GM21360 (cell line): Measurements from ENCODE around the gene SYNCRIP.
"Not testable (repeated sequence)": the region's sequence is repeated elsewhere in the genome, so short reads cannot be mapped to it uniquely, and the experiment has no call there.

Source experiments
- ATAC-seq: cut with Tn5 transposase; IDR thresholded peaks from one replicate; pipeline ENCODE4 v1.9.1; 2021; ENCODE audit warnings: mild to moderate bottlenecking, moderate library complexity; ENCODE audit not compliant: unreplicated experiment

Gene SYNCRIP

DNA sequence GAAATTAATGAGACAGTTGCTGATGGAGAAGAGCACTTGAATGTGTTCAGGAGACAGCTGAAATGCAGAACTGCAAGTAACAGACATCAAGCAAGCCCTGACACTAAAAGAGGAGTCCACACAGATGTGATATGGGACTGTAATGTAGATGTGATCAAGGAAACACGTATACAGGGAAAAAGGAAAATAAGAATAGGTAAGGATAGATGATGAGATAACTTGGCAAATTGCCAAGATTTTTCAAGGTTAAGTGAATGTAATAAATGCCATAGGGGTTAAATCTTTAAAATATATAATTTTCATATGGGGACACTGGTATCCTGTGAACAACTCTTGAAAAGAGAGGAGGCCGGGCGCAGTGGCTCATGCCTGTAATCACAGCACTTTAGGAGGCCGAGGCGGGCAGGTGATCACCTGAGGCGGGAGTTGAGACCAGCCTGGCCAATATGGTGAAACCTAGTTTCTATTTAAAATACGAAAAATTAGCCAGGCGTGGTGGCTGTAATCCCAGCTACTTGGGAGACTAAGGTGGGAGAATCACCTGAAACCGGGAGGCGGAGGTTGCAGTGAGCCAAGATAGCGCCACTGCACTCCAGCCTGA, 41.9 kb downstream of the SYNCRIP start:
- ATAC-seq, result no peak

DNA sequence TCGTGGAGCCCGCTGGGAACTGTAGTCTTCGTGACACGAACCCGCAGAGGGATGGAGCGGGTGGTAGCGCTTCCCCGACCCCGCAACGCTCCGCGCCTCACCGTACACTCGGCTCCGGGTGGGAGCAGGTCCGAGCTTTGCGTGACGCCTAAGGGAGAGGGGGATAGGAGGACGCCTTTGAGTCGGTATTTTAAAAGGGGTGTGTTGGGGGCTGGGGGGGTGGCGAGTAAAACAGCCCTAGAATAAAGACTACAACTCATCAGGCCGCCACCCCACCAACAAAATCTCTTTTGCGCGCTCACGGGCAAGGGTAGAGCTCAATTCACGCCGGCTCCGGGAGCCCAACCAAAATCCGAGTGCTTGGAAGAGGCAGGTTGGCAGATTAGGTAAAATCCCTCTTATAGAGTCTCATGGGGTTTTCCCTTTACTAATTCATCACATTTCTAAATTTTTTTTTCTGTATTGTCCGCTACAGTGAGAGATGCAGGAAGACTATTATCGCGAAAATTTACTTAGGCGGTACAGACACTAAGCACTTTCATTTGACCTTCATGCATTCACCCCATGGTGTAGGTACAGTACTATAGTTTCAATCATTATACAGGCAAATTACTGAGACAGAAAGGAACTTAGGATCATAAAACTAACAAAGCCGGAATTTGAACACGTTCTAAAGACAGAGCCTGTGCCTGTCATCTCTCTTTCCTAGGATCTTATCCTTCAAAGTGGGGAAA, 48.3 kb downstream of the SYNCRIP start:
- ATAC-seq, result peak; percentile 8

DNA sequence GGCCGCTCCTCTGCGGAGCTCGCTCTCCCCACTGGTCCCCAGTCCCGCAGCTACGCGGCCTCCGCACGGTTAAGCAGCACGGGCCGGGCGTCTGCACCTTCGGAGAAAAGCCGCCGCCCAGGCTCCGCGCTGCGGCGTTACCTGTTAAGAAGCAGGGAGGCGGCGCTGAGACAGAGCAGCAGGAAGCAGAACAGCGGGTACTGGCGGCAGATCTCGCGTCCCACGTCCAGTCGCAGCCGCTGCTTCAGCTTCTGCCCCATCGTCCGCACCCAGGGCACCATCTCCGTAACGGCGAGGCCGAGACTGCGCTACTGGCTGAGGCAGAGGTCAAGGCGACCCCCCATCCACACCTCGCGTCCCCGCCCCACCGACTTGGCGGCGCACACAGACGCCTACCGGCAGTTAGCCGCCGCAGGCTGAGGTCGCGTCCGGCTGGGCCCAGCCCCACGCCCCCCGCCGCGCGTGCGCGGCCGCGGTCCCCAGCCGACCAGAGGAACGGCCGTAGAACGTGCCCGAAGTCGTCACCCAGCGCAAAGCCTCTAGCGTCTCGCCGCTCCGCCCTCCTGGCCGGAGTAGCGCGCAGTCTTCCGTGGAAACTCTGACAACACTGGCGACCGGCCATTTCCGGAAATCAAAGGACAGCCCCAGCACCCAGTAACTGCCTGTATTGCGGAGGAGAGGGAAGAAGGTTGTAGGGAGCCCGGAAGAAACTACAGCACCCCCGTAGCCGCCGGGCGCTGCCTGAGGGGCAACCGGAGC, 49.1 kb downstream of the SYNCRIP start, which contains the start of gene SNX14:
TSS of gene SNX14 (minus strand) at position 421 of the 759 bp plus-strand sequence. CDS start at position 281, 140 bp downstream.
- peak; percentile 87 for ATAC-seq

DNA sequence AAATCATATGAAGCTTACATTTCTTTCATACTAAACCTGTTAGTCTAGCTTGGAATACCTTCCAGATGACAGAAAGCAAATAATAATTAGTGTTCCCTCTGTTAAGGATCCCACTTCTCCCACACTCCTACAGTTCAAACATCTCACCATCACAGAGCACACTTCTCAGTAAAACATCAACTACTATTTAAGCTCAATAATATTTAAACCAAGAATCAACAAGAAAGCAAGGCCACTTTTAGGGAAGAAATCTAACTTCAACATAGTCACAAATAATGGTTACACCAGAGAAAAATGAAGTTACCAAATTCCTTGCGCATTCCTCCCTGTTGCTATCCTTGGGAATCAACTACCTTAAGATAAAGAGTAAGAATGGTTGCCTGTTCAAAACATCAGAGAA, 50.7 kb downstream of the SYNCRIP start:
- ATAC-seq, result no peak

DNA sequence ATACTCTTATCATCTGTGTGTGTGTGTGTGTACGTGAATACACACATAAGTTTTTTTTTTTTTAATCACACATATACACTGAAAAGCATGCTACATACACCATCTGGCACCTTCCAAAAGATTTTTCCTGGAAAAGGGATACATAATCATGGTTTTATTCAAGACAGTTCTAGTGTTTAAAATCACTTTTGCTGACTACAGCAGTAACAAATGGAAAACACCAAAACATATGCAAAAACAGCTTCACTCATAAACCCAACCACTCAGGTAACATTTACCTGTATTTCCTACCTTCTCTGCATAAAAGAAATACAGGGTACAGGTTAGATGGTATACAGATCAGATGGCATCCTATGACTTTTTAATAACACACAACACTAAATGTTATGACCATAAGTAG, 51.5 kb downstream of the SYNCRIP start:
- ATAC-seq, result no peak

DNA sequence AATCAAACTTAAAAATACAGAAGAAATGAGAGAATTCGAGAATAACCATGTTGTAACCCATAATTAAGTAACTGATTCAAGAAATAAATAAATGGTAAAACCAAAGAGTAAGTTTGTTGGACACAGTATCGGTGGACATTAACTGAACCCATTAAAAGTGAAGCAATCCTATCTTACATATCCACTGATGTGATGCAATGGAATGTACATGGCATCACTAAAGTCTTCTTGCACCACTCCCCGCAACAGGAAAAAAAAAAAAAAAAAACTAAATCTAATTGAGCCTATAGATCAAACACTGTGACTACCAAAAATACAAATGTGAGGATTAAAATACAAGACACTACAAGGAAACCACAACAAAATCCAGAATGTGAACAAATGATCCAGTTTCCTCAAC, 56.9 kb downstream of the SYNCRIP start:
- no peak for ATAC-seq

DNA sequence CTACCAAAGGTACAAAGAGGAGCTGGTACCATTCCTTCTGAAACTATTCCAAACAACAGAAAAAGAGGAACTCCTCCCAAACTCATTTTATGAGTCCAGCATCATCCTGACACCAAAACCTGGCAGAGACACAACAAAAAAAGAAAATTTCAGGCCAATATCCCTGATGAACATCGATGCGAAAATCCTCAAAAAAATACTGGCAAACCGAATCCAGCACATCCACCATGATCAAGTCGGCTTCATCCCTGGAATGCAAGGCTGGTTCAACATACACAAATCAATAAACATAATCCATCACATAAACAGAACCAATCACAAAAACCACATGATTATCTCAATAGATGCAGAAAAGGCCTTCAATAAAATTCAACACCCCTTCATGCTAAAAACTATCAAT, 59.9 kb downstream of the SYNCRIP start:
- not testable (repeated sequence) for ATAC-seq

DNA sequence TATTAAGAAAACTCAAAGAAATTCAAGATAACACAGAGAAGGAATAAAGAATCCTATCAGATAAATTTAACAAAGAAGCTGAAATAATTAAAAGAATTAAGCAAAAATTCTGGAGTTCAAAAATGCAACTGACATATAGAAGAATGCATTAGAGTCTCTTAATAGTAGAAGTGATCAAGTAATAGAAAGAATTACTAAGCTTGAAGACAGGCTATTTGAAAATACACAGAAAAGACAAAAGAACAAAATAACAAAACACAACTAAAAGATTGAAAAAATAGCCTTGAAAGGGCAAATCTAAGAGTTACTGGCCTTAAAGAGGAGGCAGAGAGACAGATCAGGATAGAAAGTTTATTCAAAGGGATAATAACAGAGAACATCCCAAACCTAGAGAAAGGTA, 61.1 kb downstream of the SYNCRIP start:
- no peak for ATAC-seq

DNA sequence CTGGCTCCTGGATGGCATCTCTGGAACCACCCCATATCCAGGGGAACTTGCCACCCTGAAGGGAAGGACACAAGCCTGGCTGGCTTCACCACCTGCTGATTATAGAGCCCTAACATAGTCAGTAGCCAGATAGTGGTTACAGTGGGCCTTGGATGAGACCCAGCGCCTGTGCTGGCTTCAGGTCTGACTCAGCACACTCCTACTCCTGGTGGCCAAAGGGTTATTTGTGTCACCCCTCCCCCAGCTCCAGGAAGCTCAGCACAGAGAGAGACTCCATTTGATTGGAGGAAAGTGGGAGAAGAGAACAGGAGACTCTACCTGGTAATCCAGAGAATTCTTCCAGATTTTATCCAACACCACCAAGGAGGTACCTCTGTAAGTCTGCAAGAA, 61.8 kb downstream of the SYNCRIP start:
- no peak for ATAC-seq

DNA sequence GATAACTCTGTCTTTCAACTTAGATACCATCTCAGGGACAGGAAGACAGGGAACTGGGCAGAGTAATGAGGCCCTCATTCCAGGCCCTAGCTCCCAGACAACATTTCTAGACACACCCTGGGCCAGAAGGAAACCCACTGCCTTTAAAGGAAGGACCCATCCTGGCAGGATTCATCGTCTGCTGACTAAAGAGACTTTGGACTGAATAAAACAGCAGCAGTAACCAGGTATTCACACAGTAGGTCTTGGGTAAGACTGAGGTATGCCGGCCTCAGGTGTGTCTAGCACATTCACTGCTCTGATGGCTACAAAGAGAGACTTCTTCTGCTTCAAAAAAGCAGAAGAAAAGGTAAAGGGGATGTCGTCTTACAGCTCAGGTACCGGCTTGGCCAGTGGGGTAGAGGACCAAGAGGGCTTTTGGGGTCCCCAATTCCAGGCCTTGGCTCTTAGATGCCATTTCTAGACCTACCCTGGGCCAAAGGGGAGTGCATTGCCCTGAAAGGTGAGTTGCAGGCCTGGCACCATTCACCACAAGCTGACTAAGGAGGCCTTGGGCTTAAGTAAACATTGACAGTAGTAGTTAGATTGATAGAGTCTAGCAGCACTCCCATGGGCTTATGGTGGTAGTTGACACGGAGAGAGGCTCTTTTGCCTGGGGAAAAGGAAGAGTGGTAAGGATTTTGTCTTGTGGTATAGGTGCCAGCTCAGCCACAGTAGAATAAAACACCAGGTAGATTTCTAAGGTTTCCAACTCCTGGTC, 62.4 kb downstream of the SYNCRIP start:
- no peak for ATAC-seq

DNA sequence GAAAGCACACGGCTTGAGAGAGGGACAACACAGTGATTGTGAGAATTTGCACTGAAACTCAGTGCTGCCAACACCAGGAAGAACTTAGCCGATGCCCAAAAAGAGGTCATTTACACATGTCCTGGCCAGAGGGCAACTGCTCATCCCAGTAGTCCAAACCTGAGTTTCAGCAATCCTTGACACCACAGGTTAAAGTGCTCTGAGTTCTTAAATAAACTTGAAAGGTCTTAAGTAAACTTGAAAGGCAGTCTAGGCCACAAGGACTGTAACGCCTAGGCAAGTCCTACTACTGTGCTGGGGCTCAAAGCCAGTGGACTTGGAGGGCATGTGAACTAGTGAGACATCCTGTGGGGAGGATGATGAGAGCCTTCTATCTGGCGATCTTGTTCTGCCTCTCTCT, 63.1 kb downstream of the SYNCRIP start:
- ATAC-seq, result no peak

DNA sequence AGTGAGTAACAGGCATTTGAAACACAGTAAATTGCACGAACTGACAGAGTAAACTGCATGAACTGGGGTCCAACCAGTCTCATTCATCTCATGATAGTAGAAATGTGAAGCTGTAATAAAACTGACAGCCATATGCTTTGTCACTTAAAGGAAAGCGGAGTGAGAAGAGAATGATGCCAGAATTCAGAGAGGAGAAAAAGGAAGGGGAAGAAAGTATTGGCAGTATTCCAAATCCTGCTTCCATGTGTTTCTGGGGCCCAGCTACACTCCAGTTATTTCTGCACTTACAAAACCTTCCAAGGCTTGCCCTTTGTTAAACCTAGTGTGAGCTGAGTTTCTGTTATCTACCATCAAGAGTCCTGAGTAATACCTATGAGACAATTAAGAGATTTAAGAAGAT, 66.2 kb downstream of the SYNCRIP start:
- ATAC-seq, result no peak

DNA sequence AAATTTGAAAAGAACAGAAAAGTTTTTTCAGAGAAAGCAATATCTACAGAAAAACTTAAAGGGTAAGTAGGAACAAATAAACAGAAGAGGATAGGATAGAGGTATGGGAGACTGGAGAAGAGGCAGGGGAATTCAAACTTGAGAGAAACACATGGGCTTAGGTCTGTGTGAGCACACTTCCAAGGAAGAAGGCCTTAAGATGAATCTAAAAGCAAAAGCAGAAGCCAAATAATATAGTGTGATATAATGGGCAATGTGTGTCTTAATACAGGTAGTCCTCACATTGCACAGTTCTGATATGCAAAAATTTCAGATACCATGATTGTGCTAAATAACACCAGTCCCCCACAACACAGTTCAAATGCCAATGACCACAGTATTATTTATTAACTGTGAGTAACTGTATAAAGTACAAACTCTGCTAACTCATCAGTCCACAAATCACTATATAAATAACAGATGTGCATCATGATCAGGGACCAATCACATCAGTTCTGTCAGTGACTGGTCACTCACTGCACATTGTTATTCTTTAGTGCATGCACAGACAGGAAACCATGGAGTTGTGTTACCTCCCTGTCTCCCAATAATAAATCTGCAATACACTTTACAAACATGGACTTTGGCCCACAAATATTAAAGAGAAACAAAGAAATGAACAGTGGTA, 67.6 kb downstream of the SYNCRIP start:
- no peak for ATAC-seq

DNA sequence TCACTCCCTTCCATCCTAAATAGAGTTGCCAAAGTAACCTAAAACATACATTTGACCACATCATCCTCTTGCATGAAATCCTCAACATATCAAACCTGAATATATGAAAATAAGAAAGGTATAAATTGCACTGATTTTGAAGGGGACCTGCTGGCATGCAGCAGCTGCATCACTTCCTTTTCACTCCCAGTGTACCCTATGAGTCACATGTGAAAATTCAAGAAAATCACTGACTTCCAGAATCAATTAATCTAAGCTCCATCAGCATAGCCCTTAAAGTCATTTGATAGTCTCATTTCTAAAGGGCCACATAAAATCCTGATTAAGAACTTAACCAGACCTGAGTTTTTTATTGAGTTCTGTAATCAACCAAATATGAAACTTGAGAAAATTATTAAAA, 73.4 kb downstream of the SYNCRIP start:
- ATAC-seq, result no peak

DNA sequence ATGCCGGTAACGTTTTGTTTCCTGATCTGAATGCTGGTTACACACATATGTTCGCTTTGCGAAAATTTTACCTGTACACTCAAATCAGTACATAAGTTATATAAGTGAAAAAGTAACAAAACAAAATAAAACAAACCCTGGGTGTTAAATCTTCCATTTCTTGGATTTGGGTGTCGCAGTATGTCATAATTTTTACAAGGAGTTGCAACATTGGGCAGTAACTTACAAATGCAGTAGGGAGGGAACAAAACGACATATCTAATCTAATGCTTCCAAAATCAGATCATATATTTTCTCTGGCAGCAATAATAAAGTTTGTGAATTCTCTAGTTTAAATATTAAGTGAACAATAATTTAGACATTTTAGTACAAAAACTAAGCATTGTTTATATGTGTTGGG, 74.3 kb downstream of the SYNCRIP start:
- no peak for ATAC-seq

DNA sequence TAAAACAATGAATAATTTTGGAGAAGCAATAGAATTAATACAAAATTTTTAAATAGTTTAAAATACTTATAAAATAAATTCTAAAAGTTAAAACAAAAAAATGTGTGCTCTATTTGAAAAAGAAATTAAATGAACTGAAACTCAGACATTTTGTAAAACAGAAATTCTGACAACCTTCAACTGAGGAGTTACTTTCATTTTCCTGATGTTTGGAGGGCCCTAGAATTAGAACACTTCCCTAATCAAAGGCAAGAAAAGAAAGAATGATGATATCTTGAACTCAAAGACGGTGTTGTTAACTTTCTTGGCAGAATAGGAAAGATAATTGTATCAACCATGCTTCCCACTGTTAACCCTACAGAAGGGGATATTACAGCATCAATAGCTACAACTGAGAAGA, 77.0 kb downstream of the SYNCRIP start:
- ATAC-seq, result no peak

DNA sequence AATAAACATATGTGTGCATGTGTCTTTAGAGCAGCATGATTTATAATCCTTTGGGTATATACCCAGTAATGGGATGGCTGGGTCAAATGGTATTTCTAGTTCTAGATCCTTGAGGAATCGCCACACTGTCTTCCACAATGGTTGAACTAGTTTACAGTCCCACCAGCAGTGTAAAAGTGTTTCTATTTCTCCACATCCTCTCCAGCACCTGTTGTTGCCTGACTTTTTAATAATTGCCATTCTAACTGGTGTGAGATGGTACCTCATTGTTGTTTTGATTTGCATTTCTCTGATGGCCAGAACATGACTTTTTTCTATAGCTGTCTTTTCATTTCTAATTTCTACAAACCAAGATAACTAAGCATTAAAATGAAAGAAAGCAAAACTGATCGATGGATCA, 78.5 kb downstream of the SYNCRIP start:
- ATAC-seq, result not testable (repeated sequence)
